Smooth muscle cell of the pulmonary artery (primary cell): Measurements from ENCODE around the gene UBLCP1. TPM values are rescaled to one million over a fixed set of nuclear protein-coding genes. Genes with fewer than 3 reads are reported as not detected.

Experiments used
- total RNA-seq: library from RNA; depleted of rRNA; stranded (reverse); fragments of >200 nt; gene quantifications from 2 replicates; pipeline ENCODE4 v1.2.3, GENCODE V29; 2014

The UBLCP1 gene
- 11.2 and 14.1 TPM in 2 replicates for total RNA-seq

DNA sequence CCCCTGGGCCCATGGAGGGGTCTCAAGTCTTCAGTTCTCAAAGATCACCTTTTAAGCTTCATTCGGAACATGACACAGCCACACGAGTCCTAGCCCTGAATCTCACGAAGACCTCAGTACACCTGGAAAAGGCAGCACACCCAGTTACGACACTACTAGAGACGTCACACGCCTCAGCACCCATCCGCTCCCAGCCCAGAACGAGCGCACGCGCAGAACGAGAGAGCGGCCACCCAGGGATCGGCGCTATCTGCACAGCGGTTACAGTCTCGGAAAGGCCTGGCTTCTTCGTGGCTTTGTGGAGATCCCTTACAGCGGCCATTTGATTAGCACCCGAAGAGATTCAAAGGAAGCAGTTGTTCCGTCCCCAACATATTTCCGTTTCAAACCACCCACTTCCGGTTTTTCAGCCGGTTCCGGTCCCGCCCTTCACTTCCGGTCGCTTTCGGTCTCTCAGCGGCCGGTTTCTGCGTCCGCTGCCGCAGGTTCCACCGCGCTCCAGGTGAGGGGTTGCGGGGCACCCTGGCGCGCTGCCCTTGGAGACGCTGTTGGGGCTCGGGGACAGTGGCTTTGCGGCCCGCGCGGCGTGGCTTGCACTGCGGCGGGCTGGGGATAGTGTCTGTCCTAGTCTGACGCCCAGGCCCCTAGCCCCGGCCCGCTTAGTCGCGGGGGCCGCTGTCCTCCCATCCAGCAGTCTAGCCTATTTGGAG is at the start of gene UBLCP1:
TSS of gene UBLCP1 (plus strand) at position 432 of the 710 bp plus-strand sequence. CDS start 5,626 bp downstream, outside the sequence.

DNA sequence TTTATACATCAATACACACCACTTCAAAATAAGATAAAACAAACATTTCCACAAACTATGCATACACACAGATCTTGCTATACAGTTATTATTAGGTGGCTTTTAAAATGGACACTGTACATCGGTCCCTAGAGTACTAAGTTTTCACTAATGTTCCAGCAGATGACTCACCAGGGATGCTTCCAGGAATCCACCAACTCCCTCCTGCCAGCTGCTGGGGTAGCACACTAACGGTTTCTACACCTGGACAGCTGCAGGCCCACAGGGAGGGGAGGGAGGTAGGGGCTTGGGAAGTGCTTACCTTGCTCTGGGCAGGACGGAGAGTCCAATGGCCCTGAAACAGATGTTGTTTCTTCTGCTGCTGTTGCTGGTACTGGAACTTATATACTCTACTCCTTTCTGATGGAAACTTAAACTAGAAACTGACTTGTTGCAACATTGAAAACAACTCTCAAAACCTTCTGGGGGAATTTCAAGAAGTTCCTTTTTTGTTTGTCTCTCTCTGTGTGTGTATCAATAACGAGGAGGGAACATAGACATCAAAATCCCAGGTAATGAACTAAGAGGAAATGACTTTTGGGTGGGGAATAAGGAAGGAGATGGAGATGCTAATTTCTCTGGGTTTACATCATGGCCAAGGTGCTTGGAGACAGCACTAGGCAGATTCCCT is 67.2 kb downstream of the UBLCP1 start, which contains the start of gene IL12B:
TSS of gene IL12B (minus strand) at position 357 of the 670 bp plus-strand sequence. CDS start 3,705 bp downstream, outside the sequence.

Other genes starting within 250 kb of the UBLCP1 start
- gene EBF1, start 163.4 kb upstream of the UBLCP1 start, total RNA-seq, result 5.2 and 36.1 TPM in 2 replicates
- gene RNF145, start 53.7 kb upstream of the UBLCP1 start, total RNA-seq, result 78.3 and 90.6 TPM in 2 replicates
- not detected in 2 replicates for gene IL12B, start 67.2 kb downstream of the UBLCP1 start, total RNA-seq